Endodermal cell (in vitro differentiated cells): ENCODE measurements around the gene FUT2. TPM values are rescaled to one million over a fixed set of nuclear protein-coding genes. Genes with fewer than 3 reads are reported as not detected.
"Not testable (repeated sequence)": the region's sequence is repeated elsewhere in the genome, so short reads cannot be mapped to it uniquely, and the experiment has no call there.

Experiments
- DNase-seq: peaks from one replicate; pipeline ENCODE4 v3.0.0-alpha.2; 2017
- H3K27ac ChIP-seq: 2 replicates; pipeline ENCODE4 v1.5.1; 2013; ENCODE audit warnings: mild to moderate bottlenecking, low read depth, low read length, moderate library complexity
- H3K27me3 ChIP-seq: 2 replicates; pipeline ENCODE4 v1.6.1; 2013; ENCODE audit warnings: mild to moderate bottlenecking, low read length, moderate library complexity; ENCODE audit not compliant: insufficient read depth, control insufficient read depth, poor library complexity, severe bottlenecking
- H3K36me3 ChIP-seq: 2 replicates; pipeline ENCODE4 v1.7.0; 2013; ENCODE audit warnings: mild to moderate bottlenecking, low read length, moderate library complexity; ENCODE audit not compliant: control insufficient read depth, insufficient read depth
- H3K4me1 ChIP-seq: one replicate; pipeline ENCODE4 v1.7.0; 2013; ENCODE audit warnings: low read length; ENCODE audit not compliant: control insufficient read depth, insufficient read depth
- H3K4me3 ChIP-seq: 2 replicates; pipeline ENCODE4 v1.5.1; 2013; ENCODE audit warnings: mild to moderate bottlenecking, low read length, moderate library complexity
- H3K9ac ChIP-seq: 2 replicates; pipeline ENCODE4 v1.6.1; 2013; ENCODE audit warnings: mild to moderate bottlenecking, low read length, moderate library complexity; ENCODE audit not compliant: poor library complexity, severe bottlenecking; ENCODE audit errors: extremely low read depth
- H3K9me3 ChIP-seq: 2 replicates; pipeline ENCODE4 v1.6.1; 2013; ENCODE audit warnings: mild to moderate bottlenecking, low read length, moderate library complexity; ENCODE audit not compliant: control insufficient read depth
- H3K27ac Mint-ChIP-seq: 2 replicates; pipeline ENCODE4 v1.8.0; 2020; ENCODE audit warnings: mixed read lengths
- H3K27me3 Mint-ChIP-seq: 2 replicates; pipeline ENCODE4 v1.8.0; 2021; ENCODE audit warnings: mild to moderate bottlenecking, mixed read lengths; ENCODE audit not compliant: insufficient read depth
- H3K36me3 Mint-ChIP-seq: 2 replicates; pipeline ENCODE4 v1.8.0; 2020; ENCODE audit warnings: low read depth, mixed read lengths
- H3K4me1 Mint-ChIP-seq: 2 replicates; pipeline ENCODE4 v1.8.0; 2020; ENCODE audit warnings: mixed read lengths
- H3K4me3 Mint-ChIP-seq: 2 replicates; pipeline ENCODE4 v1.8.0; 2020; ENCODE audit warnings: mild to moderate bottlenecking, moderate library complexity, mixed read lengths
- H3K9me3 Mint-ChIP-seq: 2 replicates; pipeline ENCODE4 v1.8.0; 2020; ENCODE audit warnings: mild to moderate bottlenecking, mixed read lengths
- WGBS, 2 experiments: methylation state at CpG; one replicate each; pipeline versions ENCODE4 v1.1.5 to v1.1.7; 2013; ENCODE audit warnings: missing lambda C conversion rate in 2 of 2, mixed read lengths in 1 of 2; ENCODE audit not compliant: insufficient coverage in 1 of 2, insufficient read length in 1 of 2; 5-methylcytosine and 5-hydroxymethylcytosine counted together
- total RNA-seq, 2 donors: library from RNA; stranded (reverse); fragmentation: NEBNext Ultra II Directional in 1 of 2; extraction: Animal tissue kit (Norgen Biotek cat#: 25700) in 1 of 2; gene quantifications; 2 replicates in 1 of 2; 3 replicates in 1 of 2; pipeline ENCODE4 v1.2.1, GENCODE V29; 2021
- TF ChIP-seq, protein P1 (sequence below): fragments of 200-600 bp; sonication (generic); conservative IDR thresholded peaks from 2 replicates; pipeline ENCODE4 v1.5.0; 2021; ENCODE audit warnings: antibody characterized with exemption, mild to moderate bottlenecking

Gene FUT2
- total RNA-seq, 2 donors from 2014 or later = 5.8 to 11.0 TPM

DNA sequence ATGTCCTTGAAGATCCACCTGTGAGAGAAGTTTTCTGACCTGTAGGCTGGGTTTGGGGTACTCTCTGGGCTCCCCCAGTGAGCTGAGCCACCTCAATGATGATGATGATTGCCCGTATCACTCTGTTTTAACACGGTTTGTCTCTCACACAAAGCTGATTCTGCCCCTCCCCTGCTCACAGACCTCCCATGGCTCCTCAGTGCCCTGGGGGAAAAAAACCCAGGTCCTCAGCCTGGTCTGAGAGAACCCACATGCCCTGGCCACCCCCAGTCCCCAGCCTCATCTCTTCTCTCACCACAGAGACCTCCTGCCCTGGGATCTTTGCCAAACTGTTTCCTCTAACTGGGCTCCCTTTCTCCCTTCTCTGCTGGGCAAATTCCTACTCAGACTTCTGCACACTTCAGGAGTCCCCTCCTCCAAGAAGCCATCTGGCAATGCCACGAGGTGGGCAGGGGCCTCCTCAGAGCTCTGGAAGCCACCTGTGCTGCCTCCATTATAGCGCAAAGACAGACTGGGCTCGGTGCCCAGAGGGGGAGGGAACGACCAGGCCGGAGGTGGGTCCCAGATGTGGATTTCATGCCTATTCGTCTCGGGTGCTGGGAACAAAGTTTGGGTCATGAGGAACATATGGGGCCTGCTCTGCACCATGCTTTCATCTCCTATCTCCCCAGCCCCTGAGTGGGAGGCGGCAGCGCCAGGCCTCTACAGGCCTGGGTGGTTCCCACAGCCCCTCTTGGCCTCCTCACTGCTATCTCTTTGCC, 41.3 kb upstream of the FUT2 start:
- Histone ChIP-seq H3K36me3 (no peaks in the 10 kb centered on the region), H3K27me3 (no peaks in the 10 kb centered on the region), H3K9me3 (no peaks in the 10 kb centered on the region), H3K4me3 (no peak overlapping the region), H3K27ac (no peak overlapping the region), H3K4me1 (no peaks in the 10 kb centered on the region), H3K9ac (no peak overlapping the region)
- TF ChIP-seq, protein P1, sequence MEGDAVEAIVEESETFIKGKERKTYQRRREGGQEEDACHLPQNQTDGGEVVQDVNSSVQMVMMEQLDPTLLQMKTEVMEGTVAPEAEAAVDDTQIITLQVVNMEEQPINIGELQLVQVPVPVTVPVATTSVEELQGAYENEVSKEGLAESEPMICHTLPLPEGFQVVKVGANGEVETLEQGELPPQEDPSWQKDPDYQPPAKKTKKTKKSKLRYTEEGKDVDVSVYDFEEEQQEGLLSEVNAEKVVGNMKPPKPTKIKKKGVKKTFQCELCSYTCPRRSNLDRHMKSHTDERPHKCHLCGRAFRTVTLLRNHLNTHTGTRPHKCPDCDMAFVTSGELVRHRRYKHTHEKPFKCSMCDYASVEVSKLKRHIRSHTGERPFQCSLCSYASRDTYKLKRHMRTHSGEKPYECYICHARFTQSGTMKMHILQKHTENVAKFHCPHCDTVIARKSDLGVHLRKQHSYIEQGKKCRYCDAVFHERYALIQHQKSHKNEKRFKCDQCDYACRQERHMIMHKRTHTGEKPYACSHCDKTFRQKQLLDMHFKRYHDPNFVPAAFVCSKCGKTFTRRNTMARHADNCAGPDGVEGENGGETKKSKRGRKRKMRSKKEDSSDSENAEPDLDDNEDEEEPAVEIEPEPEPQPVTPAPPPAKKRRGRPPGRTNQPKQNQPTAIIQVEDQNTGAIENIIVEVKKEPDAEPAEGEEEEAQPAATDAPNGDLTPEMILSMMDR = no peak
- Mint-ChIP-seq H3K4me3 (no peak overlapping the region), H3K4me1 (peaks cover 16% of the 10 kb centered on the region), H3K27me3 (peaks cover 2% of the 10 kb centered on the region), H3K9me3 (peaks cover 6% of the 10 kb centered on the region), H3K36me3 (no peaks in the 10 kb centered on the region), H3K27ac (peak overlapping the region; percentile 30)
- WGBS, 2 experiments = 80% methylated on average over 5 to 11 of the region's 11 CpGs
- DNase-seq = no peak

DNA sequence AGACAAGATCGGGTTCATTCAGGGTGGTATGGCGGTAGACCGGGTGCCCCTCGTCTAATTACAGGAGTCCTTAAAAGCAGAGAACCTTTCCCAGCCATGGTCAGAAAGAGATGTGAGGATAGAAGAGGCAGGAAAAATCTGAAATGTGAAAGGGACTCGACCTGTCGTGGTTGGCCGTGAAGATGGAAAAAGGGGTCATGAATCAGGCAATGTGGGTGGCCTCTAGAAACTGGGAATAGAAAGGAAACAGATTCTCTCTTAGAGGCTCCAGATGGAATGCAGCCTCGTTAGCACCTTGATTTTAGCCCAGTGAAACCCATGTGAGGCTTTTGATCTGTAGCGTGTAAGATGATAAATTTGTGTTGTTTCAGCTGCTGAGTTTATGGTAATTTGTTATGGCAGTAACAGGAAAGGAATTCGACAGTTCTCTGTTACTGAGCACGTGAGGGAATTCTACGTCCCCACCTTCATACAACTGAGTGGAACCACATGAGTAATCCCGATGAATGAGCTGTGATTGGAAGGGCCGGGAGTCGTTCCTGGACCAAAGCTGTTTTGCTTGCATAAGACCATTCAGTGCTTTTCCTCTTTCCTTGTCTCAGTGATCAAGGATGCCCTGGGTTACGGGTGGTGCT, 38.8 kb upstream of the FUT2 start:
- TF ChIP-seq, protein P1 = no peak
- WGBS, 2 experiments = 44 to 54% methylated on average over 11 to 16 of the region's 16 CpGs
- Histone ChIP-seq H3K27me3 (no peaks in the 10 kb centered on the region), H3K4me3 (no peak overlapping the region), H3K27ac (no peak overlapping the region), H3K36me3 (no peaks in the 10 kb centered on the region), H3K9ac (no peak overlapping the region), H3K9me3 (no peaks in the 10 kb centered on the region), H3K4me1 (no peaks in the 10 kb centered on the region)
- Mint-ChIP-seq H3K4me1 (peaks cover 16% of the 10 kb centered on the region), H3K36me3 (no peaks in the 10 kb centered on the region), H3K27ac (no peak overlapping the region), H3K9me3 (peaks cover 7% of the 10 kb centered on the region), H3K27me3 (peaks cover 7% of the 10 kb centered on the region), H3K4me3 (no peak overlapping the region)
- DNase-seq = peak; percentile 73

DNA sequence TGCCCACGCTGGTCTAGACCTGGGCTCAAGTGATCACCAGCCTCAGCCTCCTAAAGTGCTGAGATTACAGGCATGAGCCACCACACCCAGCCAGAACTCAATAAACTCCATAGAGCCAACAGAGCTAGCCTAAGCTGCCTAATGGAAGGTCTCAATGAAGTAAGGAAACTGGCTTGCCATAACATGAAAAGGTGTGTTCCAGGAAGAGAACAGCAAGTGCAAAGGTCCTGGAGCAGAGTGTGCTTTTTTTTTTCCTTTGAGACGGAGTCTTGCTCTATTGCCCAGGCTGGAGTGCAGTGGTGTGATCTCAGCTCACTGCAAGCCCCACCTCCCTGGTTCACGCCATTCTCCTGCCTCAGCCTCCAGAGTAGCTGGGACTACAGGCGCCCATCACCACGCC, 37.9 kb upstream of the FUT2 start:
- H3K9ac ChIP-seq, DNase-seq, H3K9me3 ChIP-seq, H3K4me3 ChIP-seq, H3K27ac Mint-ChIP-seq, H3K4me1 ChIP-seq, H3K27ac ChIP-seq, H3K27me3 Mint-ChIP-seq, H3K4me3 Mint-ChIP-seq, H3K27me3 ChIP-seq, H3K9me3 Mint-ChIP-seq, H3K36me3 ChIP-seq, H3K36me3 Mint-ChIP-seq: not testable (repeated sequence)
- peaks cover 14% of the 10 kb centered on the region for H3K4me1 Mint-ChIP-seq
- 90 to 96% methylated on average over 2 to 5 of the region's 5 CpGs for WGBS, 2 experiments
